HEK293 (cell line): ENCODE results near the gene NOP10.
A peak's percentile ranks its signal among the peaks of the same experiment; 100 is the strongest.

Experiments used
- EGR2 ChIP-seq: fragments of 450-650 bp; formaldehyde crosslinking; IDR thresholded peaks from 2 replicates; pipeline ENCODE4 v1.5.1; 2016; ENCODE audit warnings: low read depth, missing biosample characterization, missing genetic modification characterization
- FEZF1 ChIP-seq: fragments of 450-650 bp; formaldehyde crosslinking; IDR thresholded peaks from 2 replicates; pipeline ENCODE4 v1.5.1; 2016; ENCODE audit warnings: missing biosample characterization, missing genetic modification characterization
- IKZF3 ChIP-seq: fragments of 450-650 bp; IDR thresholded peaks from 2 replicates; pipeline ENCODE4 v1.5.0; 2018; ENCODE audit warnings: missing biosample characterization, mild to moderate bottlenecking, missing genetic modification characterization, moderate library complexity
- KLF16 ChIP-seq: fragments of 450-650 bp; formaldehyde crosslinking; IDR thresholded peaks from 2 replicates; pipeline ENCODE4 v1.5.1; 2017; ENCODE audit warnings: missing biosample characterization, missing genetic modification characterization
- KLF8 ChIP-seq: fragments of 450-650 bp; formaldehyde crosslinking; IDR thresholded peaks from 2 replicates; pipeline ENCODE4 v1.5.1; 2016; ENCODE audit warnings: missing biosample characterization, missing genetic modification characterization
- SP2 ChIP-seq: fragments of 450-650 bp; formaldehyde crosslinking; IDR thresholded peaks from 2 replicates; pipeline ENCODE4 v1.5.1; 2016; ENCODE audit warnings: missing biosample characterization, missing genetic modification characterization
- WT1 ChIP-seq: fragments of 450-650 bp; formaldehyde crosslinking; IDR thresholded peaks from 2 replicates; pipeline ENCODE4 v1.5.1; 2016; ENCODE audit warnings: missing biosample characterization, missing genetic modification characterization
- YY1 ChIP-seq: fragments of 450-650 bp; formaldehyde crosslinking; IDR thresholded peaks from 2 replicates; pipeline ENCODE4 v1.5.1; 2018; ENCODE audit warnings: missing biosample characterization, missing genetic modification characterization
- ZBTB20 ChIP-seq: fragments of 450-650 bp; formaldehyde crosslinking; IDR thresholded peaks from 2 replicates; pipeline ENCODE4 v1.5.1; 2016; ENCODE audit warnings: missing biosample characterization, missing genetic modification characterization
- ZNF114 ChIP-seq: fragments of 450-650 bp; formaldehyde crosslinking; IDR thresholded peaks from 2 replicates; pipeline ENCODE4 v1.5.0; 2017; ENCODE audit warnings: missing biosample characterization, missing genetic modification characterization
- ZNF138 ChIP-seq: fragments of 450-650 bp; formaldehyde crosslinking; IDR thresholded peaks from 2 replicates; pipeline ENCODE4 v1.5.1; 2016; ENCODE audit warnings: missing biosample characterization, missing genetic modification characterization, borderline replicate concordance
- ZNF157 ChIP-seq: fragments of 450-650 bp; formaldehyde crosslinking; IDR thresholded peaks from 2 replicates; pipeline ENCODE4 v1.5.1; 2016; ENCODE audit warnings: missing biosample characterization, missing genetic modification characterization
- ZNF324 ChIP-seq: fragments of 450-650 bp; formaldehyde crosslinking; IDR thresholded peaks from 2 replicates; pipeline ENCODE4 v1.5.1; 2016; ENCODE audit warnings: missing biosample characterization, missing genetic modification characterization
- ZNF335 ChIP-seq: fragments of 450-650 bp; formaldehyde crosslinking; conservative IDR thresholded peaks from 2 replicates; pipeline ENCODE4 v1.5.1; 2016; ENCODE audit warnings: missing biosample characterization, missing genetic modification characterization
- ZNF416 ChIP-seq: fragments of 450-650 bp; formaldehyde crosslinking; IDR thresholded peaks from 2 replicates; pipeline ENCODE4 v1.5.1; 2016; ENCODE audit warnings: missing biosample characterization, missing genetic modification characterization
- ZNF426 ChIP-seq: fragments of 450-650 bp; formaldehyde crosslinking; IDR thresholded peaks from 2 replicates; pipeline ENCODE4 v1.5.1; 2017; ENCODE audit warnings: missing biosample characterization, missing genetic modification characterization, mild to moderate bottlenecking, inconsistent platforms, moderate library complexity
- ZNF433 ChIP-seq: fragments of 450-650 bp; formaldehyde crosslinking; IDR thresholded peaks from 2 replicates; pipeline ENCODE4 v1.5.1; 2016; ENCODE audit warnings: missing biosample characterization, missing genetic modification characterization, low read depth
- ZNF501 ChIP-seq: fragments of 450-650 bp; formaldehyde crosslinking; IDR thresholded peaks from 2 replicates; pipeline ENCODE4 v1.5.1; 2016; ENCODE audit warnings: missing biosample characterization, missing genetic modification characterization
- ZNF530 ChIP-seq: fragments of 450-650 bp; formaldehyde crosslinking; IDR thresholded peaks from 2 replicates; pipeline ENCODE4 v1.5.1; 2016; ENCODE audit warnings: low read depth, missing biosample characterization, missing genetic modification characterization
- ZNF544 ChIP-seq: fragments of 450-650 bp; formaldehyde crosslinking; IDR thresholded peaks from 2 replicates; pipeline ENCODE4 v1.5.0; 2017; ENCODE audit warnings: missing biosample characterization, missing genetic modification characterization
- ZNF555 ChIP-seq: fragments of 450-650 bp; formaldehyde crosslinking; conservative IDR thresholded peaks from 2 replicates; pipeline ENCODE4 v1.5.1; 2017; ENCODE audit warnings: missing biosample characterization, mild to moderate bottlenecking, missing genetic modification characterization, inconsistent platforms
- ZNF560 ChIP-seq: fragments of 450-650 bp; formaldehyde crosslinking; IDR thresholded peaks from 2 replicates; pipeline ENCODE4 v1.5.1; 2017; ENCODE audit warnings: missing biosample characterization, missing genetic modification characterization, borderline replicate concordance
- ZNF596 ChIP-seq: fragments of 450-650 bp; IDR thresholded peaks from 2 replicates; pipeline ENCODE4 v1.5.0; 2018; ENCODE audit warnings: missing biosample characterization, mild to moderate bottlenecking, missing genetic modification characterization, moderate library complexity
- ZNF600 ChIP-seq: fragments of 450-650 bp; formaldehyde crosslinking; IDR thresholded peaks from 2 replicates; pipeline ENCODE4 v1.5.1; 2016; ENCODE audit warnings: missing biosample characterization, missing genetic modification characterization
- ZNF610 ChIP-seq: fragments of 450-650 bp; formaldehyde crosslinking; IDR thresholded peaks from 2 replicates; pipeline ENCODE4 v1.5.1; 2016; ENCODE audit warnings: missing biosample characterization, missing genetic modification characterization, borderline replicate concordance
- ZNF629 ChIP-seq: fragments of 450-650 bp; formaldehyde crosslinking; IDR thresholded peaks from 2 replicates; pipeline ENCODE4 v1.5.1; 2017; ENCODE audit warnings: missing biosample characterization, missing genetic modification characterization
- ZNF654 ChIP-seq: fragments of 450-650 bp; formaldehyde crosslinking; IDR thresholded peaks from 2 replicates; pipeline ENCODE4 v1.5.1; 2016; ENCODE audit warnings: low read depth, missing biosample characterization, missing genetic modification characterization
- ZNF76 ChIP-seq: fragments of 450-650 bp; formaldehyde crosslinking; IDR thresholded peaks from 2 replicates; pipeline ENCODE4; 2016; ENCODE audit warnings: low read depth, missing biosample characterization, missing genetic modification characterization, borderline replicate concordance
- ZNF776 ChIP-seq: fragments of 450-650 bp; formaldehyde crosslinking; IDR thresholded peaks from 2 replicates; pipeline ENCODE4 v1.5.0; 2017; ENCODE audit warnings: missing biosample characterization, missing genetic modification characterization, borderline replicate concordance
- ZNF830 ChIP-seq: fragments of 450-650 bp; IDR thresholded peaks from 2 replicates; pipeline ENCODE4 v1.5.0; 2018; ENCODE audit warnings: missing biosample characterization, missing genetic modification characterization, low read depth, mild to moderate bottlenecking, moderate library complexity
- ZNF843 ChIP-seq: fragments of 450-650 bp; formaldehyde crosslinking; IDR thresholded peaks from 2 replicates; pipeline ENCODE4 v1.5.1; 2016; ENCODE audit warnings: missing biosample characterization, missing genetic modification characterization
- TF ChIP-seq, protein P1 (sequence below): fragments of 450-650 bp; IDR thresholded peaks from 2 replicates; pipeline ENCODE4 v1.5.1; 2018; ENCODE audit warnings: missing biosample characterization, missing genetic modification characterization
- TF ChIP-seq, protein P2 (sequence below): fragments of 450-650 bp; IDR thresholded peaks from 2 replicates; pipeline ENCODE4 v1.5.1; 2018; ENCODE audit warnings: missing biosample characterization, mild to moderate bottlenecking, missing genetic modification characterization
- TF ChIP-seq, protein P3 (sequence below): fragments of 450-650 bp; formaldehyde crosslinking; IDR thresholded peaks from 2 replicates; pipeline ENCODE4 v1.5.1; 2016; ENCODE audit warnings: missing biosample characterization, missing genetic modification characterization
- TF ChIP-seq, protein P4 (sequence below): sonication (generic); formaldehyde crosslinking; IDR thresholded peaks from 2 replicates; pipeline ENCODE4 v1.8.1; 2022; ENCODE audit warnings: mild to moderate bottlenecking, moderate library complexity, missing genetic modification reagents
- TF ChIP-seq, protein P5 (sequence below): fragments of 450-650 bp; formaldehyde crosslinking; IDR thresholded peaks from 2 replicates; pipeline ENCODE4 v1.5.1; 2017; ENCODE audit warnings: missing biosample characterization, missing genetic modification characterization

NOP10 gene

DNA sequence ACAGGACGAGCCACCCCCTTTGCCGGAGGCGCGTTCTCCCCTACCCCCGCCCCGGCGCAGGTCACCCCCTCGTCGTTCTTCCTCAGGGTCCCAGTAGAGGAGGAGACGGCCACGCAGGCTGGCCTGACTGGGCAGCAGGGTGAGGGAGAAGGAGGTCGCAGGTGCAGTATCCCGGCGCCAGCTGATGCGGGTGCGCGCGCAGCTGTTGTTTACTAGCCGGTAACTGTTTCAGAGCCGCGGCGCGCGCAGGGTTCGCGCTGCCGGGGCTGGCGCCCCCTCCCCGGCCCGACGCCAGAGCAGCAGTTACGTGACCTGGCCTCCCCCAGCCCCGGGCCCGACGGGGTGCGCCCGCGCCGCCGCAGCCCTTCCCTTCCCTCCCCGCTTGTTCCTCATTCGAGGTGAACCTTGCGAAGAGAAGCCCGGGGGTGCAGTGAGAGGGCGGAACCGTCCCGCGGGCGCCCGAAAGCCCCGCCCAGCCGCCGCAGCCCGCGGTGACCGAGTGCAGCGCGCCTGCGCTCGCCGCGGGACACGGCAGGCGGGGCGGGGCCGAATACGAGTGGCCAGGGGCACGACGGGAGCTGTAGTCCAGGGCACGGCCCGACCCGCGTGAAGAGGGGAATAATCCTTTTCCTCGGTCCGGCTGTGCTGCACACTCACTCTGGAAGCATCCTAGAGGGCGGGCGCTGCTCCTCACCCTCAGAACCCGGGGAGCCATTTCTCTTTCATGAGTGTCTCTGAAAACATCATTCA, 5.2 kb downstream of the NOP10 start, which contains the start of gene SLC12A6 (continued):
- peak; percentile 79; the same call in 1 of the 2 replicates for TF ChIP-seq ZNF76 (tag by site-specific recombination)
- TF ChIP-seq ZNF600 (tag by site-specific recombination): peak; percentile 82
- TF ChIP-seq KLF8 (tag by site-specific recombination): 0 out of 2 replicates have a peak, but pooled peaks have one; percentile 19
- no peak for TF ChIP-seq ZNF830
- TF ChIP-seq ZNF544 (tag by site-specific recombination): no peak
- no peak for TF ChIP-seq ZNF138 (tag by site-specific recombination)
- TF ChIP-seq ZNF596: no peak
- no peak for TF ChIP-seq ZNF433
- TF ChIP-seq ZNF843 (tag by site-specific recombination): no peak
- TF ChIP-seq SP2: peak; percentile 10; the same call in 1 of the 2 replicates
- no peak for TF ChIP-seq FEZF1 (tag by site-specific recombination)
- no peak for TF ChIP-seq ZNF501 (tag by site-specific recombination)
- TF ChIP-seq ZNF560 (tag by site-specific recombination): no peak
- TF ChIP-seq ZNF324 (tag by site-specific recombination): no peak
- TF ChIP-seq ZNF157 (tag by site-specific recombination): no peak
- TF ChIP-seq, protein P1, sequence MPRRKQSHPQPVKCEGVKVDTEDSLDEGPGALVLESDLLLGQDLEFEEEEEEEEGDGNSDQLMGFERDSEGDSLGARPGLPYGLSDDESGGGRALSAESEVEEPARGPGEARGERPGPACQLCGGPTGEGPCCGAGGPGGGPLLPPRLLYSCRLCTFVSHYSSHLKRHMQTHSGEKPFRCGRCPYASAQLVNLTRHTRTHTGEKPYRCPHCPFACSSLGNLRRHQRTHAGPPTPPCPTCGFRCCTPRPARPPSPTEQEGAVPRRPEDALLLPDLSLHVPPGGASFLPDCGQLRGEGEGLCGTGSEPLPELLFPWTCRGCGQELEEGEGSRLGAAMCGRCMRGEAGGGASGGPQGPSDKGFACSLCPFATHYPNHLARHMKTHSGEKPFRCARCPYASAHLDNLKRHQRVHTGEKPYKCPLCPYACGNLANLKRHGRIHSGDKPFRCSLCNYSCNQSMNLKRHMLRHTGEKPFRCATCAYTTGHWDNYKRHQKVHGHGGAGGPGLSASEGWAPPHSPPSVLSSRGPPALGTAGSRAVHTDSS (tag by site-specific recombination): no peak
- TF ChIP-seq ZNF335: no peak
- TF ChIP-seq ZNF416 (tag by site-specific recombination): no peak
- no peak for TF ChIP-seq ZNF610
- peak; percentile 69 for TF ChIP-seq IKZF3 (tag by site-specific recombination)
- TF ChIP-seq KLF16 (tag by site-specific recombination): no peak
- TF ChIP-seq, protein P2, sequence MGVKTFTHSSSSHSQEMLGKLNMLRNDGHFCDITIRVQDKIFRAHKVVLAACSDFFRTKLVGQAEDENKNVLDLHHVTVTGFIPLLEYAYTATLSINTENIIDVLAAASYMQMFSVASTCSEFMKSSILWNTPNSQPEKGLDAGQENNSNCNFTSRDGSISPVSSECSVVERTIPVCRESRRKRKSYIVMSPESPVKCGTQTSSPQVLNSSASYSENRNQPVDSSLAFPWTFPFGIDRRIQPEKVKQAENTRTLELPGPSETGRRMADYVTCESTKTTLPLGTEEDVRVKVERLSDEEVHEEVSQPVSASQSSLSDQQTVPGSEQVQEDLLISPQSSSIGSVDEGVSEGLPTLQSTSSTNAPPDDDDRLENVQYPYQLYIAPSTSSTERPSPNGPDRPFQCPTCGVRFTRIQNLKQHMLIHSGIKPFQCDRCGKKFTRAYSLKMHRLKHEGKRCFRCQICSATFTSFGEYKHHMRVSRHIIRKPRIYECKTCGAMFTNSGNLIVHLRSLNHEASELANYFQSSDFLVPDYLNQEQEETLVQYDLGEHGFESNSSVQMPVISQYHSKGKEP (tag by site-specific recombination): no peak
- TF ChIP-seq, protein P3, sequence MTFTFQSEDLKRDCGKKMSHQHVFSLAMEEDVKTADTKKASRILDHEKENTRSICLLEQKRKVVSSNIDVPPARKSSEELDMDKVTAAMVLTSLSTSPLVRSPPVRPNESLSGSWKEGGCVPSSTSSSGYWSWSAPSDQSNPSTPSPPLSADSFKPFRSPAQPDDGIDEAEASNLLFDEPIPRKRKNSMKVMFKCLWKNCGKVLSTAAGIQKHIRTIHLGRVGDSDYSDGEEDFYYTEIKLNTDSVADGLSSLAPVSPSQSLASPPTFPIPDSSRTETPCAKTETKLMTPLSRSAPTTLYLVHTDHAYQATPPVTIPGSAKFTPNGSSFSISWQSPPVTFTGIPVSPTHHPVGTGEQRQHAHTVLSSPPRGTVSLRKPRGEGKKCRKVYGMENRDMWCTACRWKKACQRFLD (tag by site-specific recombination): peak; percentile 66; the same call in 1 of the 2 replicates
- no peak for TF ChIP-seq ZNF654 (tag by site-specific recombination)
- TF ChIP-seq ZNF530 (tag by site-specific recombination): no peak
- TF ChIP-seq, protein P4, sequence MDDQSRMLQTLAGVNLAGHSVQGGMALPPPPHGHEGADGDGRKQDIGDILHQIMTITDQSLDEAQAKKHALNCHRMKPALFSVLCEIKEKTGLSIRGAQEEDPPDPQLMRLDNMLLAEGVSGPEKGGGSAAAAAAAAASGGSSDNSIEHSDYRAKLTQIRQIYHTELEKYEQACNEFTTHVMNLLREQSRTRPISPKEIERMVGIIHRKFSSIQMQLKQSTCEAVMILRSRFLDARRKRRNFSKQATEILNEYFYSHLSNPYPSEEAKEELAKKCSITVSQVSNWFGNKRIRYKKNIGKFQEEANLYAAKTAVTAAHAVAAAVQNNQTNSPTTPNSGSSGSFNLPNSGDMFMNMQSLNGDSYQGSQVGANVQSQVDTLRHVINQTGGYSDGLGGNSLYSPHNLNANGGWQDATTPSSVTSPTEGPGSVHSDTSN (CRISPR knock-in tag): no peak
- TF ChIP-seq ZNF776 (tag by site-specific recombination): no peak
- TF ChIP-seq ZBTB20 (tag by site-specific recombination): peak; percentile 50; the same call in 1 of the 2 replicates
- TF ChIP-seq ZNF114: no peak
- no peak; the same call in 1 of the 2 replicates for TF ChIP-seq YY1
- TF ChIP-seq ZNF426: no peak
- TF ChIP-seq ZNF555 (tag by site-specific recombination): no peak
- TF ChIP-seq ZNF629 (tag by site-specific recombination): 0 out of 2 replicates have a peak, but pooled peaks have one; percentile 4
- TF ChIP-seq EGR2 (tag by site-specific recombination): no peak
- TF ChIP-seq, protein P5, sequence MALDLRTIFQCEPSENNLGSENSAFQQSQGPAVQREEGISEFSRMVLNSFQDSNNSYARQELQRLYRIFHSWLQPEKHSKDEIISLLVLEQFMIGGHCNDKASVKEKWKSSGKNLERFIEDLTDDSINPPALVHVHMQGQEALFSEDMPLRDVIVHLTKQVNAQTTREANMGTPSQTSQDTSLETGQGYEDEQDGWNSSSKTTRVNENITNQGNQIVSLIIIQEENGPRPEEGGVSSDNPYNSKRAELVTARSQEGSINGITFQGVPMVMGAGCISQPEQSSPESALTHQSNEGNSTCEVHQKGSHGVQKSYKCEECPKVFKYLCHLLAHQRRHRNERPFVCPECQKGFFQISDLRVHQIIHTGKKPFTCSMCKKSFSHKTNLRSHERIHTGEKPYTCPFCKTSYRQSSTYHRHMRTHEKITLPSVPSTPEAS (tag by site-specific recombination): no peak
- TF ChIP-seq WT1 (tag by site-specific recombination): no peak
